A172 (cell line): ENCODE results near the gene SPINK4. TPM values are rescaled to one million over a fixed set of nuclear protein-coding genes. Genes with fewer than 3 reads are reported as not detected.

Source experiments
- DNase-seq: peaks from one replicate; pipeline ENCODE4 v3.0.0-alpha.2; 2015; ENCODE audit warnings: low spot score
- total RNA-seq: library from RNA; depleted of rRNA; stranded (reverse); fragments of >200 nt; shearing (Covaris generic); gene quantifications from 2 replicates; pipeline ENCODE4 v1.2.3, GENCODE V29; 2014

The SPINK4 gene
- total RNA-seq, 1 experiment from 2014 or later = not detected

DNA sequence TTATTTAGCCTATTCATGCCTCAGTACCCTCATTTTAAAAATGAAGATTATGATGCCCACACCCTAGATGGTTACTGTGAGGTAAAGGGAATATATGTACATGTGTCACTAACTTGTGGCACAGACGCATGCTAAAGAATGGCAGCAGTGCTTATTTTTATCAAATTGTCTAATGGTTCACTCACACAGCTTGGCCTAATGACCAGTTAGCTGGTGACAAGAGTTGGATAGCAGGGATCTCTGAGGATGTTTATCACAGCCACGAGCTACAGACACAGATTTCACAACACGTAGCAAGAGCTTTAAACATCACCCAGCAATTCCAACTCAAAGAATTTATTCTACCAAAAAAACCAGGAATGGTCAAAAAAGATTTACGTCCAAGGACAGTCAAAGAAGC, 17.3 kb downstream of the SPINK4 start:
- DNase-seq = no peak

DNA sequence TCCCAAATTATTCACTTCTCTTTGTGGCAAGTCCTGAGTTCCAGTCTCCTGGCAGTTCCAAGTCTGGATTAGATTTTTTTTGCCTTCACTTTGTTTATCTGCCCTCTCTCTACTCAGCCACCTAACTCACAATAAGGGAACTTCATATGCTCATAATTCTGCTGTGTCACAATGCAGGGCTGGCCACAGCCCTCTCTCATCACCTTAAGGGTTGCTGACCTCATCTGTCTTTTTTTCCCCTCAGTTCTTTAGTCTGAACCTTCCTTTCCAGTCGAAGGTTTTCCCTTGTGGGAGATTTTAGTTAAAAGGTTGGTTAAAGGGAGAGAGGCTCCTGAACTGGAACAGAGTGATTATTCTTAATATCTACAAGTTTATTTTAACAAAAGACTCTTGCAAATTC, 20.4 kb downstream of the SPINK4 start:
- no peak for DNase-seq

DNA sequence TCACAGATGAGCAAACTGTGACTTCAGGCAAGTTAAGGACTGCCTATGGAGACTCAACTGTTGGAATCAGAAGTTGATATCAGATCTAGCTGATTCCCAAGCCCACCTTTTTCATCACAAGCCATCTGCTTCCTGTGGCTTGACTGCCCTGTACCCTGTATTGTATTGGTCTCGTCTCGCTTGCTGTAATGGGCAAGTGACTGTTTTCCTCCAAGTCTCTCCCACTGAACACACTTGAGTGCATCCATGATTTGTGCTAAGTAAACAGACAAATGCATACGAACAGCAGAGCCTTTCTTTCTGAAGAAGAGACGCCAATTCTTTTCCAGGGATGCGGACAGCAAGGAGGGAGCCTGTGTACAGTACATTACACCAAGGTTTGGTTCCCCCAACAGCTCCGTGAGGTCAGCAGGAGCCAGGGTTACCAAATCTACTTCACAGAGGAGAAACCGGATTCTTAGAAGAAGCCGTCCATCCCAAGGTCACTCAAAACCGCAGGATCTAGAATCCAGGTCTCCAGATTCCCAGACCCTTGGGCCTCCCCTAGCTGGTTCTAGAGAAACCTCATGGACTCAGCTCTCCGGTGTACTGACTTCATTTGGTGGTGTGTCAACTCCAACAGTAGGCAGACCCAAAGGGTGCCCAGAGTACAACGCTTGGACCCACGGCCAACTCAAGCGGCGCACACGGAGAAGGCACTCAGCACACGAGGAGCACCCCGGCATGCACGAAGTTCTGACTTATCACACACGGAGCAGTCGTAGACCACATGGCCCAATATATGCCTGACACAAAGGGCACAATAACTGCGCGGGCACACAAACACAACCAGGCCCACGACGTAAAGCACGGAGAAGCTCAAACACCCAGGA, 23.4 kb downstream of the SPINK4 start:
- no peak for DNase-seq

DNA sequence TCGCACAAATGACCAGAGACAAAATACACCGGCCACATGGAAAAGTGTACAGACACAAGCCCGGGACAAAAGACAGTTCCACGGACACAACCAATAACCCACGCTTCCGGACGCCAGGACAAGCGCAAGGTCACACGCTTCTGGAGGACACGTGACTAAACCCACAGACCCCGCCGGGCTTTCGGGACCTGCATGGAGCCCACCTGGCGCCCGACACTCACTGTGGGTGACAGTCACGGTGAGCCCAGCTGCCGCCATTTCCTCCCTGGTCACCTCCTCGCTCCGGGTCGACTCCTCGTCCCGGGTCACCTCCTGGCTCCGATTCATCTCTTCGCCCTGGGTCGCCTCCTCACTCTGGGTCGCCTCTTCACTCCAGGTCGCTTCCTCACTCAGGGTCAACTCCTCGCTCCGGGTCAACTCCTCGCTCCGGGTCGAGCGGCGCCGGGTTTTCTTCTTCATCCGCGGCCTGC, 24.1 kb downstream of the SPINK4 start:
- no peak for DNase-seq

DNA sequence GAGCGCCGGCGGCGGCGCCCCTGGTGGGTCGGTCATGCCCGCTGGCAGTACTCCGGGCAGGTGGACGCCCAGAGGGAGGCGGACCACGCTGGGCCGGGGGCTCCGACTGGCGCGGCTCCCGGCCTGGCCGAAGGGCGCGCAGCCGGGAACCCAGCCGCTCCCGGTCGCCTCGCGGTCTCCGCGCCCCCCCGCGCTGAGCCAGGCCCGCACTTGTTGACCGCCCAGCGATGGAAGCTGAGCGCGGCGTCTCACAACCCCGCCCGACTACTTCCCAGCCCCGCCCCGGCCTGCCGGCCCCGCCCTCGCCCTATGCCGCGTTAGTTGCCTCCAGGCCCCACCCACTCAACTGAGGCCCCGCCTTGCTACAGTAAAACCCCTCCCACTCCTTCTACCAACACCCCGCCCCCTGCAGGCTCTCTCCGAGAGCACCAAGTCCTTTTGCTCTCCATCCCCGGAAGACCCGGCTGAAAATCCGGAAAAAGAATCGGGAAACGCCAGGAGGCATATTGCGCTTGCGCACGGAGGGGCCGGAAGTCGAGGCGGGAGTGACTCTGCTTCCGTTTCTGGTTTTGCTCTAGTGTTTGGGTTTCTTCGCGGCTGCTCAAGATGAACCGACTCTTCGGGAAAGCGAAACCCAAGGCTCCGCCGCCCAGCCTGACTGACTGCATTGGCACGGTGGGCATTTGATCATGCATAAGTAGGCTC, 24.7 kb downstream of the SPINK4 start, which contains the start of the genes BAG1 and CHMP5:
Gene BAG1 (minus strand): TSS at position 236 of the 705 bp plus-strand sequence.
Gene CHMP5 (plus strand): TSS at position 577 of the 705 bp plus-strand sequence. CDS start 30 bp downstream, at position 607.
- peak; percentile 97 for DNase-seq

DNA sequence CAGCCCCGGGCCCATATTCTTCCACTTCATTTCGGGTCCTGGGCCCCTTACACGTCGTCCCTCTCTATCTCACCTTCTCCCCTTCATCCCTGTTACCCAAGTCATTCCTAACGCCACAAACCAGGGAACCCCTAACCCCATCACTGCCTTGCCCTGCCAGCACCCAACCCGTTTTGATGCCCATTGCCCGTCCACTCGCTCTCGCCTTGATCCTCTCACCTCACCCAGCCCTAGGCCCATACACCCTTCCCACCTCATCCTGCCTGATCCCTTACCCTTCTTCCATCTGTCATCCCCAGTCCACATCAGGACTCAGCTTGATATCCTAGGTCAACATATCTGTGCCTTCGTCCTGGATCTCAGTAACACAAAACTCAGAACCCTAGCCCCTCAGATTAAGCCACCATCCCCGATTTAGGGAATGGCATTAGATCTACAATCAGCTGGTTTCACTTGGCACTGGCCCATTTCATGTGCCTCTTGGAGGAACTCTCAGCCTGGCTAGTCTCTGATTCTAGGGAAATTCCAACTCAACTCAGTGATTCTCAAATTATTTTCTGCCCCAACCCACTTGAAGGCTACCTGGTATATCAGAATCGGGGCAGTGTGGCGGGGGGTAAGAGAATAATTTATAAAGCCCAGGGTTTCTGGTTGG, 25.4 kb downstream of the SPINK4 start:
- DNase-seq = no peak

DNA sequence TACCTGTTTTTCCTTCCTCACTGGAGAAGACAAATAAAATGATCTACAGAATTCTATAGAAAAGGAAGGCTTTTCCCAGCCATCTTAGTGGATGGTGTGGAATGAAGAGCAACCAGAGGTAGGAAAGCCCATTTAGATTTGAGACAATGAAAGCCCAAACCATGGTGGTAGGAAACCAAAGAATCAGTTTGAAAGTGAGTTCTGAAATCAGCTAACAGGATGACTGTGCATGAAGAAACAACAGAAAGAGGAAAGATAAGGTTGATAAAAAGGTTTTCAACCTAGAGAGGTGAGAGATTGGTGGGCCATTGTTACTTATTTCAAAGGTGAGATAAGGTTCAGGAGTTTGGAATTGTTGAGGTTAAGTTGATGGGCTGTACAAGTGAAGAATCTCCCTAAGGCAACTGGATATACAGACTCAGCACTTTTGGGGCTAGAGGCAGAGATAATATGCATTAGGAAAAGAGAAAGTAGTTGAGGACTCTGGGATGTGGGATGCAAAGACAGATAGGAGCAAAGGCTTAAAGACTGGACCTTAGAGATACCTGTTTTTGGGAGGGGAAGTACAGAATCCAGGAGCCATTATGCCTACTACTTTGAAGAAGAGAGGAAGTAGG, 27.3 kb downstream of the SPINK4 start:
- DNase-seq = no peak

DNA sequence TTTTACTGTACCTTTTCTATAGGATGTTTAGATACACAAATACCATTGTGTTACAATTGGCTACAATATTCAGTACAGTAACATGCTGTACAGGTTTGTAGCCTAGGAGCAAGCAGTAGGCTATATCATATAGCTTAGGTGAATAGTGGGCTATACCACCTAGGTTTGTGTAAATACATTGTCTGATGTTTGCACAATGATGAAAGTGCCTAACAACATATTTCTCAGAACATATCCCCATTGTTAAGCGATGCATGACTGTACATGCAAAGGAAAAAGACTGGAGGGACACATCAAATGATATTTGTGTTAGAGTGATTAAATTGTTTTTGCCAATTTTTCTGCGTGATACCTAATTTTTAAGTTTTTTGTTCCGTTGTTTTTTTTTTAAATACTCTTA, 30.2 kb downstream of the SPINK4 start:
- DNase-seq = no peak

DNA sequence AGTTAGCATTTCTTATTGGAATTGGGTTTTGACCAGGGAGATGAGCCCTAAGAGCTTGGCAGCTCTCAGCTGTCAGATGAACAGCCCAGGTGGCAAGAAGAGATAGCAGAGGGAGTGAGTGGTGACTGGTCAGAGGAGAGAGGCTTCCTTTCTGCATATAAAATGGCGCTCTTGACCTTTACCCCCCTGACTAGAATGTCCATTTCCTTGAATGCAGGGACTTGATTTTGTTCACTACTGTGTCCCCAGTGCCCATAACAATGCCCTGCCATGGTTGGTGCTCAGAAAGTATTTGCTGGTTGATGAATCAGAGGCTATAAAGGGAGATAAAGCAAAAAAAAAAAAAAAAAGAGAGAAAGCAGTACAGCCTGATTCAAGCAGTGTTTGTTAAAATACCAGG, 32.1 kb downstream of the SPINK4 start:
- DNase-seq = no peak

DNA sequence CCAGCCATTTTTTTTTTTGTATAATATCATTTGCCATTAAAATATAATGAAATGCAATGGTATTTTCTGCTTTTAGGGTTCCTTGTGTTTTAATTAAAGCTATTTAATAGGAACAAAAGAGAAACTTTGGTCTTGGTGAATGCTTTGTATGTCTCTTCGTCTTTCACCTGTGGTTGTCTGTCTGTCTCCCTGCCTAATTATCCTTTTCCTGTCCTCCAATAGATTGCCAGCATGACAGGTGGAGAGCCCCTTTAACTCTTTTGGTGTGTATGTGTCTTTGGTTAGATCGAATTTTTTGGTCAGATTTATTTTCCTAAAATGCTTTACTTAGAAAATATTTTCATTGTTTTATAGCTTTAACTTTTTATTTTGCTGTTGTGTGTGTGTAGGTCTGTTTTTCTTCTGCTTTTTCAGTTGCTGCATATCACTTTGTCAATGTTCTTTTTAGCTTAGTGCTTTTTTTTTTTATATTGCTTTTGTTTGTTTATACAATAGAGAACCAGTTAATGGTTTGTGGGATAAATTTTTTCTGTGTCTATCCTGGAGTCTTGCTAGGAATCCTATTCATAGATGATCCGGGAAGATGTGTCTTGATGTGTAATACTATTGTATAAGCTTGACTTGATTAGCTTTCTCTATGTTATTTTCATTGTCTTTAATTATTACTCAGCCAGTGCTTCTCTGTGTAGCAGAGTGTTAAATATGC, 33.5 kb downstream of the SPINK4 start:
- DNase-seq = no peak

DNA sequence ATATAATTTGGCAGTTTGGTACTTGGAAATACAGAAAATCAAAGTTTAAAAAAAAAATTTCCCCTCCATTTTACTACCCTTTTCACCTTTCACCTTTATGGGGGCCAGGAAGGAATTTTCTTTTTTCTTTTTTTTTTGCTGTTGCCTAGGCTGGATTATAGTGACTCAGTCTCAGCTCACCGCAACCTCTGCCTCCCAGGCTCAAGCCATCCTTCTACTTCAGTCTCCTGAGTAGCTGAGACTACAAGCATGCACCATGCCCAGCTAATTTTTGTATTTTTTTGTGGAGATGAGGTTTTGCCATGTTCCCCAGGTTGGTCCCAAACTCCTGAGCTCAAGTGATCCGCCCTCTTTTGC, 34.0 kb downstream of the SPINK4 start:
- DNase-seq = no peak

DNA sequence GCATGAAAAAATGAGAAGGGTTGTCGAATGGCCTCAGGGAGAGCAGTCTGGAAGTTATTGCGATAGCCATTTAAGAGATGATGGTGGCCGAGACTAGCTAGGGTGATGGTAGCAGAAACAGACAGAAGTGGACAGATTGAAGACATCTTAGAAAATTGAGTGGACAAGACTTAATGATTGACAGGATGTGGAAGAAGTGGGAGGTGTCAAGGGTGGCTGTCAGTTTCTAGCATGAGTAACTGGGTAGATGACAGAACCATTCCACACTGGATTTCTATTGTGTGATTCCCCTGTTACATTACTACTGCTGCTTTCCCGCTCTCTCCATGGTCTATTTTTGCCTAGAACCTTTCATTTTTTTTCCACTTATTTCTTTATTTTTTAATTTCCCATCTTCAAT, 37.5 kb downstream of the SPINK4 start:
- no peak for DNase-seq

DNA sequence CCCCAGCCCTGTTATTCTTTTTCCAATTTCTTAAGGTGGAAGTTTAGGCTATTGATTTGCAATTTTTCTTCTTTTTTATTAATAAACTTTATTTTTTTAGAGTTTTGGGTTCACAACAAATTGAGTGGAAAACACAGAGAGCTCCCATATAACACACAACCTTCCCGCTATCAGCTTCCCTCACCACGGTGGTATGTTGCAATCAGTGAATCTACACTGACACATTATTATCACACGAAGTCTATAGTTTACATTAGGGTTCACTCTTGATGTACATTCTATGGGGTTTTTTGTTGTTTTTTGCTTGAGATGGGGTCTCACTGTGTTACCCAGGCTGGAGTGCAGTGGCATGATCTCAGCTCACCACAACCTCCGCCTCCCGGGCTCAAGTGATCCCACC, 45.5 kb downstream of the SPINK4 start:
- no peak for DNase-seq

DNA sequence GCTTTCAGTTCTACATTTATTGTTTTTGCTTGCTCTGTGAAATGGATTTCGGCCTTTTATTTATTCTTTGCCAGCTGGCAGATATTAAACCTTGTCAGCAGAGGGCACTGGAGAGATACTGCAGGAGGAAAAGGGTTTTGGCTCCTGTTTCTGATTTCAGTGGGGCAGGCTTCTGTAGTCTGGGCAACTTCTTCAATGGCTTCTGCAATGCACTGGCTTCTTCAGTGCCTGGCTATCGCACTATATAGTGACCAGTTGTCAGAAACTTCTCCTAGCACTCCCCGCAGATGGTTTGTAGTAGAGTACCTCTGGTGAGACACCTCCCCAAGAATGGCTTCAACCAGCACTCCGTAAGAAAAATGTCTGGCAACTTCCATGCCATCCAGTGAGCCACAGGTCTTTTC, 47.1 kb downstream of the SPINK4 start:
- DNase-seq = peak; percentile 68

DNA sequence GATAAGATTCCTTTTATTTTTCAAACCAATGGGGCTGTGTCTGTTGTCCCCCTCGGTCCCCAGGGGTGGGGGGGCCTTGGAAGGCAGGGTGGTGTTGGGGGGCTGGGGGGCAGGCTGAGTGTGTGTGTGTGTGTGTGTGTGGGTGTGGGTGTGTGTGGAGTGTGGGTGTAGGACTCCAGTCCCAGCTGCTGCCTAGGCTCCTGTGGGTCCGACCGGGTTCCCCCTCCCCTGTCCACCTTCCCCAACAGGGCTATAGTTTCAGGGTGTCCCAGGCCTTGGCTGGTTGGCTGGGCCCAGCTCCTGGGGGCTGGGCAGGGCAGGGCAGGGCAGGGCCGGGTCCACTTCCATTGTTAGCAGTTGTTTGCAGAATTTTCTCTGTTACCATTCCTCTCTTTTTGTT, 48.3 kb downstream of the SPINK4 start:
- DNase-seq = no peak

DNA sequence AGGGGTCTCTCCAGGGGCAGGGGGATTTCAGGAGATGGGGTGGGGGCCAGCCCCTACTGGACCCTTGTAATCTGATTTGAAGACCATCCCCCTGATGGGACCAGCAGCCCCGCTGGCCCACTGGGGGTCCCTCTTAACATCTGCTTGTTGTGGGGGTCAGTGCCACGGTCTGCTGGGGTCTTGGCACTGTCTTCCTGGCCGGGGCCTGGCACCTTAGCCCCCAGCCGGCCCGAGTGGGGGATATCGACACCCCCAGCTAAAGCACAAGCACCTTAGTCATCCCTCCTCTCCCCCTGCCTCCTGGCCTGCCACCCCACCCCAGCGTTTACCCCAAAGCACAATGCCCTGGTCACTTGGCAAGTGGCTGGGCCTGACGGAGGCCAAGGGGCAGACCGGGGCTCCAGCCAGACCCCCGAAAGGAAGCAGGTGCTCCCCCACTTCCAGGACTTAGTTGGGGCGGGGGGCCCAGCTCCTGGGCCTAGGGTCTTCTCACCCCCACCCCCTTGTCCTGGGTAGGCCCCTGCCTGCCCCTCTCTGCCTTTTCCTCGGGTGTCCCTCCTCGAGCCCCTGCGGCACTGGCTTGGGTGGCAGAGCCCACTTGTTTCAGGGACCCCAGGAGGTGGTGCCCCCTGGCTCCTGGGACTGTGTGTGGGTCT, 49.0 kb downstream of the SPINK4 start:
- DNase-seq = no peak

DNA sequence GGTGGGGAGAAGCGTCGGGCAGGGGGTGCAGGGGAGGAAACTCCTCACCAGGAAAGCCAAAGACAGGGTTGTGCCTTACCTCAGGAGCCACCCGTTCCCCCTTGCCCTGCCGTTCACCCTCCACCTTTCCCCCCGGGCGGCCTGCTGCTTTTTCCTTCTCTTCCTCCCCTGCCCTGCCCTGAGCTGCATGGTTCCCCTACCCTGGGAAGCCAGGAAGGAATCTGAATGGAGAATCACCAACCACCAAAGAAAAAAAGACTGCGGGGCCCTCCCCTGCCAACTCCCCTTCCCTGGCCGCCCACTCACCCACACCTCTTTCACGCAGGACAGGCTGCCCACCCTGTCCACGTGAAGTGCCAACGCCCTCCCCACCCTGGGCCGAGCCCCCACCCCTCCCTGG, 49.5 kb downstream of the SPINK4 start:
- DNase-seq = no peak

DNA sequence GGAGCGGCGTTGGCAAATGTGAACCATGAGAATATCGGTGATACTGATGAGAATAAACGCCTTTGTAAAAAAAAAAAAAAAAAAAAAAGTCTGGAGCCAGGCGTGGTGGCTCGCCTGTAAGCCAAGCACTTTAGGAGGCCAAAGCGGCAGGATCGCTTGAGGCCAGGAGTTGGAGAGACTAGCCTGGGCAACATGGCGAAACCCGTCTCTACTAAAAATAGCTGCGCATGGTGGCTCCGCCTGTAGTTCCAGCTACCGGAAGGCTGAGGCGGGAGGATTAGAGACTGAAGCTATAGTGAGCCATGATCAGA, 49.9 kb downstream of the SPINK4 start:
- no peak for DNase-seq

DNA sequence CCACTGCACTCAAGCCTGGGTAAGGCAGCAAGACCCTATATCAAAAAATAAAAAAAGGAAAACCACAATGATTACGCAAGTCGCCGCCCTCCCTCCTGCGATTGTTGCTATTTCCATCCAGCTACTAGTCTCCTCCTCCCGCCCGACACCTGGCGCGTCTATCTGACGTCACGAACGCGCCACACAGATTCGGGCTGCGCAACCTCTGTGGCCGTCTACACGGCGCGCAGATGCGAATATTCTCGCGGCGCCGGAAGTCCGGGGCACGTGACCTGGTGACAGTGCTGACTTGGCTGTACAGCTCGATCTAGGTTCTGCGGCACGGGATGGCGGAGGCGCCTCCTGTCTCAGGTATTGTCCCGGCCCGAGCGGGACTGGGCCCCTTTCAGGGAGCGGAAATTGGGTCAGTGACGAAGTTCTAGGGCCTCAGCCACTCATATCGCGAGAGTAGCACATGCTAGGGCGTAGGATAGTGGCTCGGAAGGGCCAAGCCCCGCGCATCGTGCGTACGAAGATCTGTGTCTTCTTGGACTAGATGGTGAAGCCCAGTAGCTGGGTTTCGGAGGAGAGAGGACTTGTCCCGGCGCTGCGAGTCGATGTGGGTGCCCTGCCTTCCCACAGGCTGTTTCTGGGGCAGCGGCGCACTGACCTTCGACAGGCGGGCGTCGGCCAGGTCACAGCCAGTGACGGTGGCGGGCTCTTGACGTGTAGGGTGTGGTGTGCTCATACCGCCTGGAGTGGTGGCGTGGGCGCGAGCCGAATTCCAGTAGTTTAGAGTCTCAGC, 50.5 kb downstream of the SPINK4 start, which contains the start of gene NFX1:
Gene NFX1 (plus strand): TSS at position 270 of the 784 bp plus-strand sequence. CDS start 57 bp downstream, at position 327.
- DNase-seq = peak; percentile 94

DNA sequence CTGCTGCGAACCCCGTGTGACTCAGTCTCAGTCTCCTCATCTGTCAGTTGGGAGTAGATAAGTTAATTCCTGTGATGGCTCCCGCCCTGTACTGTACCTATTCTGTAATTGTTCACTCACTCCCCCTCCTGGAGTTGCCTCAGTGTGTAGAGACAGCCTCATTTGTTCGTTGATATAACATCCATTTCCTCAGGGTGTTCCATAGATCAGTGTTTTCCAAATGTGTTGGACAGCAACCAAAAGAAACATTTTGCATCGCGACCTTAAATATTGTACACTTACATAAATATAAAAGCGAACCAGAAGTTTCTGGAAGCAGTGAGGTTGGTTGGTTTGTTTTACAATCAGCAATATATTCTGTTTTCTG, 51.0 kb downstream of the SPINK4 start:
- DNase-seq = no peak
